ENCODE results near the gene MRAP2.

GRCh38 chr6:84118191-84118590, 84.6 kb downstream of the MRAP2 start:
- TF ChIP-seq, protein P1, sequence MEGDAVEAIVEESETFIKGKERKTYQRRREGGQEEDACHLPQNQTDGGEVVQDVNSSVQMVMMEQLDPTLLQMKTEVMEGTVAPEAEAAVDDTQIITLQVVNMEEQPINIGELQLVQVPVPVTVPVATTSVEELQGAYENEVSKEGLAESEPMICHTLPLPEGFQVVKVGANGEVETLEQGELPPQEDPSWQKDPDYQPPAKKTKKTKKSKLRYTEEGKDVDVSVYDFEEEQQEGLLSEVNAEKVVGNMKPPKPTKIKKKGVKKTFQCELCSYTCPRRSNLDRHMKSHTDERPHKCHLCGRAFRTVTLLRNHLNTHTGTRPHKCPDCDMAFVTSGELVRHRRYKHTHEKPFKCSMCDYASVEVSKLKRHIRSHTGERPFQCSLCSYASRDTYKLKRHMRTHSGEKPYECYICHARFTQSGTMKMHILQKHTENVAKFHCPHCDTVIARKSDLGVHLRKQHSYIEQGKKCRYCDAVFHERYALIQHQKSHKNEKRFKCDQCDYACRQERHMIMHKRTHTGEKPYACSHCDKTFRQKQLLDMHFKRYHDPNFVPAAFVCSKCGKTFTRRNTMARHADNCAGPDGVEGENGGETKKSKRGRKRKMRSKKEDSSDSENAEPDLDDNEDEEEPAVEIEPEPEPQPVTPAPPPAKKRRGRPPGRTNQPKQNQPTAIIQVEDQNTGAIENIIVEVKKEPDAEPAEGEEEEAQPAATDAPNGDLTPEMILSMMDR (conservative IDR thresholded peaks at IDR 0.05; ENCODE audit: low read depth in 2 of 2), result no peak
- TF ChIP-seq, protein P2, sequence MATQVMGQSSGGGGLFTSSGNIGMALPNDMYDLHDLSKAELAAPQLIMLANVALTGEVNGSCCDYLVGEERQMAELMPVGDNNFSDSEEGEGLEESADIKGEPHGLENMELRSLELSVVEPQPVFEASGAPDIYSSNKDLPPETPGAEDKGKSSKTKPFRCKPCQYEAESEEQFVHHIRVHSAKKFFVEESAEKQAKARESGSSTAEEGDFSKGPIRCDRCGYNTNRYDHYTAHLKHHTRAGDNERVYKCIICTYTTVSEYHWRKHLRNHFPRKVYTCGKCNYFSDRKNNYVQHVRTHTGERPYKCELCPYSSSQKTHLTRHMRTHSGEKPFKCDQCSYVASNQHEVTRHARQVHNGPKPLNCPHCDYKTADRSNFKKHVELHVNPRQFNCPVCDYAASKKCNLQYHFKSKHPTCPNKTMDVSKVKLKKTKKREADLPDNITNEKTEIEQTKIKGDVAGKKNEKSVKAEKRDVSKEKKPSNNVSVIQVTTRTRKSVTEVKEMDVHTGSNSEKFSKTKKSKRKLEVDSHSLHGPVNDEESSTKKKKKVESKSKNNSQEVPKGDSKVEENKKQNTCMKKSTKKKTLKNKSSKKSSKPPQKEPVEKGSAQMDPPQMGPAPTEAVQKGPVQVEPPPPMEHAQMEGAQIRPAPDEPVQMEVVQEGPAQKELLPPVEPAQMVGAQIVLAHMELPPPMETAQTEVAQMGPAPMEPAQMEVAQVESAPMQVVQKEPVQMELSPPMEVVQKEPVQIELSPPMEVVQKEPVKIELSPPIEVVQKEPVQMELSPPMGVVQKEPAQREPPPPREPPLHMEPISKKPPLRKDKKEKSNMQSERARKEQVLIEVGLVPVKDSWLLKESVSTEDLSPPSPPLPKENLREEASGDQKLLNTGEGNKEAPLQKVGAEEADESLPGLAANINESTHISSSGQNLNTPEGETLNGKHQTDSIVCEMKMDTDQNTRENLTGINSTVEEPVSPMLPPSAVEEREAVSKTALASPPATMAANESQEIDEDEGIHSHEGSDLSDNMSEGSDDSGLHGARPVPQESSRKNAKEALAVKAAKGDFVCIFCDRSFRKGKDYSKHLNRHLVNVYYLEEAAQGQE (IDR thresholded peaks at IDR 0.05; ENCODE audit: unreplicated experiment), result no peak
- TF ChIP-seq STAT1 (IDR thresholded peaks at IDR 0.05; ENCODE audit: unreplicated experiment), result no peak
- no peak for TF ChIP-seq EZH2phosphoT487 (IDR thresholded peaks at IDR 0.05; ENCODE audit: unreplicated experiment)
- TF ChIP-seq POLR2AphosphoS5 (IDR thresholded peaks at IDR 0.05; ENCODE audit: low read depth), result no peak
- TF ChIP-seq EZH2 (IDR thresholded peaks at IDR 0.05; ENCODE audit: low read depth, unreplicated experiment), result no peak
- TF ChIP-seq, protein P3, sequence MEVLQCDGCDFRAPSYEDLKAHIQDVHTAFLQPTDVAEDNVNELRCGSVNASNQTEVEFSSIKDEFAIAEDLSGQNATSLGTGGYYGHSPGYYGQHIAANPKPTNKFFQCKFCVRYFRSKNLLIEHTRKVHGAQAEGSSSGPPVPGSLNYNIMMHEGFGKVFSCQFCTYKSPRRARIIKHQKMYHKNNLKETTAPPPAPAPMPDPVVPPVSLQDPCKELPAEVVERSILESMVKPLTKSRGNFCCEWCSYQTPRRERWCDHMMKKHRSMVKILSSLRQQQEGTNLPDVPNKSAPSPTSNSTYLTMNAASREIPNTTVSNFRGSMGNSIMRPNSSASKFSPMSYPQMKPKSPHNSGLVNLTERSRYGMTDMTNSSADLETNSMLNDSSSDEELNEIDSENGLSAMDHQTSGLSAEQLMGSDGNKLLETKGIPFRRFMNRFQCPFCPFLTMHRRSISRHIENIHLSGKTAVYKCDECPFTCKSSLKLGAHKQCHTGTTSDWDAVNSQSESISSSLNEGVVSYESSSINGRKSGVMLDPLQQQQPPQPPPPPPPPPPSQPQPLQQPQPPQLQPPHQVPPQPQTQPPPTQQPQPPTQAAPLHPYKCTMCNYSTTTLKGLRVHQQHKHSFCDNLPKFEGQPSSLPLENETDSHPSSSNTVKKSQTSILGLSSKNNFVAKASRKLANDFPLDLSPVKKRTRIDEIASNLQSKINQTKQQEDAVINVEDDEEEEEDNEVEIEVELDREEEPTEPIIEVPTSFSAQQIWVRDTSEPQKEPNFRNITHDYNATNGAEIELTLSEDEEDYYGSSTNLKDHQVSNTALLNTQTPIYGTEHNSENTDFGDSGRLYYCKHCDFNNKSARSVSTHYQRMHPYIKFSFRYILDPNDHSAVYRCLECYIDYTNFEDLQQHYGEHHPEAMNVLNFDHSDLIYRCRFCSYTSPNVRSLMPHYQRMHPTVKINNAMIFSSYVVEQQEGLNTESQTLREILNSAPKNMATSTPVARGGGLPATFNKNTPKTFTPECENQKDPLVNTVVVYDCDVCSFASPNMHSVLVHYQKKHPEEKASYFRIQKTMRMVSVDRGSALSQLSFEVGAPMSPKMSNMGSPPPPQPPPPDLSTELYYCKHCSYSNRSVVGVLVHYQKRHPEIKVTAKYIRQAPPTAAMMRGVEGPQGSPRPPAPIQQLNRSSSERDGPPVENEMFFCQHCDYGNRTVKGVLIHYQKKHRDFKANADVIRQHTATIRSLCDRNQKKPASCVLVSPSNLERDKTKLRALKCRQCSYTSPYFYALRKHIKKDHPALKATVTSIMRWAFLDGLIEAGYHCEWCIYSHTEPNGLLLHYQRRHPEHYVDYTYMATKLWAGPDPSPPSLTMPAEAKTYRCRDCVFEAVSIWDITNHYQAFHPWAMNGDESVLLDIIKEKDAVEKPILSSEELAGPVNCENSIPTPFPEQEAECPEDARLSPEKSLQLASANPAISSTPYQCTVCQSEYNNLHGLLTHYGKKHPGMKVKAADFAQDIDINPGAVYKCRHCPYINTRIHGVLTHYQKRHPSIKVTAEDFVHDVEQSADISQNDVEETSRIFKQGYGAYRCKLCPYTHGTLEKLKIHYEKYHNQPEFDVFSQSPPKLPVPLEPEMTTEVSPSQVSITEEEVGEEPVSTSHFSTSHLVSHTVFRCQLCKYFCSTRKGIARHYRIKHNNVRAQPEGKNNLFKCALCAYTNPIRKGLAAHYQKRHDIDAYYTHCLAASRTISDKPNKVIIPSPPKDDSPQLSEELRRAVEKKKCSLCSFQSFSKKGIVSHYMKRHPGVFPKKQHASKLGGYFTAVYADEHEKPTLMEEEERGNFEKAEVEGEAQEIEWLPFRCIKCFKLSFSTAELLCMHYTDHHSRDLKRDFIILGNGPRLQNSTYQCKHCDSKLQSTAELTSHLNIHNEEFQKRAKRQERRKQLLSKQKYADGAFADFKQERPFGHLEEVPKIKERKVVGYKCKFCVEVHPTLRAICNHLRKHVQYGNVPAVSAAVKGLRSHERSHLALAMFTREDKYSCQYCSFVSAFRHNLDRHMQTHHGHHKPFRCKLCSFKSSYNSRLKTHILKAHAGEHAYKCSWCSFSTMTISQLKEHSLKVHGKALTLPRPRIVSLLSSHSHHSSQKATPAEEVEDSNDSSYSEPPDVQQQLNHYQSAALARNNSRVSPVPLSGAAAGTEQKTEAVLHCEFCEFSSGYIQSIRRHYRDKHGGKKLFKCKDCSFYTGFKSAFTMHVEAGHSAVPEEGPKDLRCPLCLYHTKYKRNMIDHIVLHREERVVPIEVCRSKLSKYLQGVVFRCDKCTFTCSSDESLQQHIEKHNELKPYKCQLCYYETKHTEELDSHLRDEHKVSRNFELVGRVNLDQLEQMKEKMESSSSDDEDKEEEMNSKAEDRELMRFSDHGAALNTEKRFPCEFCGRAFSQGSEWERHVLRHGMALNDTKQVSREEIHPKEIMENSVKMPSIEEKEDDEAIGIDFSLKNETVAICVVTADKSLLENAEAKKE (CRISPR knock-in tag; IDR thresholded peaks at IDR 0.05), result no peak
- TF ChIP-seq NANOG (IDR thresholded peaks at IDR 0.05; ENCODE audit: borderline replicate concordance), result no peak
- no peak for TF ChIP-seq CREB1 (CRISPR knock-in tag; IDR thresholded peaks at IDR 0.05; ENCODE audit: low read depth)
- TF ChIP-seq ZNF331 (CRISPR knock-in tag; IDR thresholded peaks at IDR 0.05; ENCODE audit: low read depth), result no peak

Data from GM23338 (cell line).